Panc1 (cell line): ENCODE results near the gene PRKACG. TPM values are rescaled to one million over a fixed set of nuclear protein-coding genes. Genes with fewer than 3 reads are reported as not detected.

Experiments
- ATAC-seq: fragments of 200-7000 bp; cut with Tn5 transposase; 2 replicates; pipeline ENCODE4 v1.9.1; 2020; ENCODE audit warnings: mild to moderate bottlenecking, moderate library complexity
- BruUV-seq: library from RNA; stranded (reverse); fragments of 400-500 nt; replicated peaks from 2 replicates; lab custom pipeline; 2021; lab: Mats Ljungman, UMichigan
- CTCF ChIA-PET: fragments of 300-600 bp; sonication (Branson Sonifier 250); formaldehyde crosslinking; loops from one replicate; lab custom pipeline; 2022; ENCODE audit warnings: antibody characterized with exemption; lab: Charles Lee
- POLR2A ChIA-PET: fragments of 300-600 bp; sonication (Branson Sonifier 250); formaldehyde crosslinking; loops from one replicate; lab custom pipeline; 2022; ENCODE audit warnings: antibody characterized with exemption; lab: Charles Lee
- DNase-seq: peaks from one replicate; pipeline ENCODE4 v3.0.0-alpha.2; 2010; ENCODE audit warnings: low read depth, low spot score
- H3K27ac ChIP-seq: 2 replicates; pipeline ENCODE4 v1.5.1; 2011; ENCODE audit warnings: mild to moderate bottlenecking, low read length, inconsistent platforms
- H3K27me3 ChIP-seq: fragments of 200-500 bp; sonication (Bioruptor generic); 2 replicates; pipeline ENCODE4 v1.6.0; 2014; ENCODE audit warnings: low read length, inconsistent platforms; ENCODE audit not compliant: control insufficient read depth, insufficient read depth
- H3K36me3 ChIP-seq: fragments of 200-500 bp; sonication (Bioruptor generic); 2 replicates; pipeline ENCODE4 v1.5.1; 2014; ENCODE audit warnings: inconsistent platforms, mild to moderate bottlenecking, low read length, moderate library complexity; ENCODE audit not compliant: control insufficient read depth, insufficient read depth
- H3K4me1 ChIP-seq: 2 replicates; pipeline ENCODE4 v1.5.1; 2011; ENCODE audit warnings: inconsistent platforms, mild to moderate bottlenecking, low read length, moderate library complexity; ENCODE audit not compliant: control insufficient read depth, insufficient read depth
- H3K4me3 ChIP-seq, 2 experiments: 2 replicates each; pipeline ENCODE4 v1.5.1; 2011 to 2012; ENCODE audit warnings: low read depth in 2 of 2, low read length in 2 of 2, mild to moderate bottlenecking in 2 of 2, inconsistent platforms in 1 of 2, moderate library complexity in 1 of 2
- H3K9me3 ChIP-seq: fragments of 200-500 bp; sonication (Bioruptor generic); 2 replicates; pipeline ENCODE4 v1.5.1; 2014; ENCODE audit warnings: low read depth, mild to moderate bottlenecking, inconsistent platforms, low read length, moderate library complexity; ENCODE audit not compliant: control insufficient read depth, insufficient read depth
- POLR2AphosphoS5 ChIP-seq: IDR thresholded peaks from 2 replicates; pipeline ENCODE4 v1.6.1; 2012; ENCODE audit warnings: mild to moderate bottlenecking, low read depth, low read length, moderate library complexity
- REST ChIP-seq, 2 experiments: IDR thresholded peaks; 2 replicates each; pipeline ENCODE4 v1.6.1; 2011 to 2012; ENCODE audit warnings: low read depth in 2 of 2, control low read depth in 1 of 2, low read length in 1 of 2, mild to moderate bottlenecking in 1 of 2, moderate library complexity in 1 of 2; ENCODE audit not compliant: insufficient read depth in 1 of 2
- SIN3A ChIP-seq: IDR thresholded peaks from 2 replicates; pipeline ENCODE4 v1.6.1; 2012; ENCODE audit warnings: low read depth, mild to moderate bottlenecking, low read length, moderate library complexity, borderline replicate concordance; ENCODE audit not compliant: insufficient read depth
- TCF7L2 ChIP-seq: IDR thresholded peaks from 2 replicates; pipeline ENCODE4 v1.6.1; 2011; ENCODE audit warnings: mild to moderate bottlenecking, low read depth, low read length, inconsistent platforms
- in situ Hi-C: cut with HindIII; loops from 2 replicates; pipeline ENCODE4 v1.10.0; 2016; ENCODE audit warnings: low sequenced_read_pairs, low pct_unique_long_range_greater_than_20kb
- intact Hi-C: fragments of 100-400 bp; cut with micrococcal nuclease; formaldehyde crosslinking; loops from one replicate; pipeline ENCODE4 v1.10.0; 2022; ENCODE audit not compliant: unreplicated experiment
- total RNA-seq: library from RNA; stranded (reverse); gene quantifications from one replicate; pipeline ENCODE4 v1.2.1, GENCODE V29; 2021; ENCODE audit not compliant: unreplicated experiment
- TF ChIP-seq, protein P1 (sequence below): fragments of 450-650 bp; IDR thresholded peaks from 2 replicates; pipeline ENCODE4 v1.5.1; 2017; ENCODE audit warnings: mild to moderate bottlenecking

Gene PRKACG
- total RNA-seq, 1 experiment from 2014 or later, result not detected

DNA sequence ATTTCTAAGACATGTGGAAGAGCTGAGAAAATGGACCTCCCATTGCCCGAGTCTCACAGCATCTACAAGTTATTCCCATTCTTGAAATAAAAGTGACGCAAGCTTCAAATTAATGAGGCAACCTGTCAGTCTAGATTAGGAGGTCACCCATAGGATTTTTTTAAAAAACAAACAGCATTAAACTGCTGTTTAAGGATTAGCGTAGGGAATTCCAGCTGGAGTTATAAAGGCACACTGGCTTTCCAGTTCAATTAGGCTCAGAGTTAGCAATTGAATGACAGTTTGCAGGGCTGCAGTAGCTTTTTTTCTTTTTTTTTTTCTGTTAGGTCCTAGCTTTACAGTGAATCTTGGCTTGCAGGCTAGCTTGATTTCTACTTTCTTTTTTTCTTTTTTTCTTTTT lies 16.2 kb downstream of the PRKACG start:
- in situ Hi-C loops (no loop called here), intact Hi-C loops (no loop called here)
- DNase-seq, result no peak
- no TSS peak for BruUV-seq
- Histone ChIP-seq H3K36me3 (no peaks in the 10 kb centered on the region), H3K4me1 (no peaks in the 10 kb centered on the region), H3K27ac (no peak overlapping the region), H3K4me3 (no peak overlapping the region), H3K27me3 (no peaks in the 10 kb centered on the region), H3K9me3 (no peaks in the 10 kb centered on the region)
- no peak for TF ChIP-seq TCF7L2
- TF ChIP-seq, protein P1, sequence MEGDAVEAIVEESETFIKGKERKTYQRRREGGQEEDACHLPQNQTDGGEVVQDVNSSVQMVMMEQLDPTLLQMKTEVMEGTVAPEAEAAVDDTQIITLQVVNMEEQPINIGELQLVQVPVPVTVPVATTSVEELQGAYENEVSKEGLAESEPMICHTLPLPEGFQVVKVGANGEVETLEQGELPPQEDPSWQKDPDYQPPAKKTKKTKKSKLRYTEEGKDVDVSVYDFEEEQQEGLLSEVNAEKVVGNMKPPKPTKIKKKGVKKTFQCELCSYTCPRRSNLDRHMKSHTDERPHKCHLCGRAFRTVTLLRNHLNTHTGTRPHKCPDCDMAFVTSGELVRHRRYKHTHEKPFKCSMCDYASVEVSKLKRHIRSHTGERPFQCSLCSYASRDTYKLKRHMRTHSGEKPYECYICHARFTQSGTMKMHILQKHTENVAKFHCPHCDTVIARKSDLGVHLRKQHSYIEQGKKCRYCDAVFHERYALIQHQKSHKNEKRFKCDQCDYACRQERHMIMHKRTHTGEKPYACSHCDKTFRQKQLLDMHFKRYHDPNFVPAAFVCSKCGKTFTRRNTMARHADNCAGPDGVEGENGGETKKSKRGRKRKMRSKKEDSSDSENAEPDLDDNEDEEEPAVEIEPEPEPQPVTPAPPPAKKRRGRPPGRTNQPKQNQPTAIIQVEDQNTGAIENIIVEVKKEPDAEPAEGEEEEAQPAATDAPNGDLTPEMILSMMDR, result no peak
- no peak for TF ChIP-seq SIN3A
- no peak for TF ChIP-seq REST (IDR thresholded peaks at IDR 0.05; ENCODE audit: insufficient read depth in 1 of 2, low read depth in 2 of 2, low read length in 1 of 2)
- TF ChIP-seq POLR2AphosphoS5, result no peak
- ATAC-seq, result no peak
- ChIA-PET CTCF (interaction anchor here (0.6 kb wide), 1 partner anchor 117 kb away, joined by 3 read pairs; no protein-coding TSS in a partner anchor), POLR2A (no interaction called here)

DNA sequence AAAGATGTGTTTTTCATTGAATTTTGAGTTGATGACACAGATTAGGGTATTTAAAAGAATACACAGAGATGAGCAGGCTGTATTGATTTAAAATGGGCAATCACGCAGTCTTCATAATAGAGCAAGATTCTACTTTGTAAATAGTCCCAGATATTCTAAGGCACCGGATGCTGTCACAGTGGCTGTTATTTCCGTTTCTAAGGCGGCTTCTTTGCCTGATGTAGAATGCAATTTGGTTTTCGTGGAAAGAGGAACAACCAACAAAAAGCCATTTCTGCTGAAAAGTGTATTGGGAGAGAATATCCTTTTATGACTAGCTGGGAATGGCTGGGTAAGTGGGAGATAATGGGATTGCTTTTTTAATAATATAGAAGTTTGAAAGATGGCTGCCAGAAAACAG lies 17.5 kb downstream of the PRKACG start:
- ChIA-PET POLR2A (no interaction called here), CTCF (interaction anchor here (0.6 kb wide), 1 partner anchor 23 kb away, joined by 8 read pairs; no protein-coding TSS in a partner anchor)
- no peak for DNase-seq
- Histone ChIP-seq H3K36me3 (no peaks in the 10 kb centered on the region), H3K4me1 (no peaks in the 10 kb centered on the region), H3K27me3 (no peaks in the 10 kb centered on the region), H3K27ac (no peak overlapping the region), H3K9me3 (no peaks in the 10 kb centered on the region), H3K4me3 (no peak overlapping the region)
- BruUV-seq, result no TSS peak
- in situ Hi-C loops, result no loop called here
- no peak for ATAC-seq
- TF ChIP-seq, protein P1, result no peak
- TF ChIP-seq REST (IDR thresholded peaks at IDR 0.05; ENCODE audit: insufficient read depth in 1 of 2, low read depth in 2 of 2, low read length in 1 of 2) (no peak), TCF7L2 (no peak), SIN3A (no peak), POLR2AphosphoS5 (no peak)
- intact Hi-C loops, result no loop called here
